NCI-H2196 (cell line): ENCODE data around the gene KRTAP10-10.
A peak's percentile ranks its signal among the peaks of the same experiment; 100 is the strongest.
"Not testable (repeated sequence)": the region's sequence is repeated elsewhere in the genome, so short reads cannot be mapped to it uniquely, and the experiment has no call there.

Experiments used
- DNase-seq: peaks from one replicate; lab custom pipeline; 2025; ENCODE audit not compliant: unreplicated experiment; lab: John Stamatoyannopoulos, UW

The KRTAP10-10 gene

DNA sequence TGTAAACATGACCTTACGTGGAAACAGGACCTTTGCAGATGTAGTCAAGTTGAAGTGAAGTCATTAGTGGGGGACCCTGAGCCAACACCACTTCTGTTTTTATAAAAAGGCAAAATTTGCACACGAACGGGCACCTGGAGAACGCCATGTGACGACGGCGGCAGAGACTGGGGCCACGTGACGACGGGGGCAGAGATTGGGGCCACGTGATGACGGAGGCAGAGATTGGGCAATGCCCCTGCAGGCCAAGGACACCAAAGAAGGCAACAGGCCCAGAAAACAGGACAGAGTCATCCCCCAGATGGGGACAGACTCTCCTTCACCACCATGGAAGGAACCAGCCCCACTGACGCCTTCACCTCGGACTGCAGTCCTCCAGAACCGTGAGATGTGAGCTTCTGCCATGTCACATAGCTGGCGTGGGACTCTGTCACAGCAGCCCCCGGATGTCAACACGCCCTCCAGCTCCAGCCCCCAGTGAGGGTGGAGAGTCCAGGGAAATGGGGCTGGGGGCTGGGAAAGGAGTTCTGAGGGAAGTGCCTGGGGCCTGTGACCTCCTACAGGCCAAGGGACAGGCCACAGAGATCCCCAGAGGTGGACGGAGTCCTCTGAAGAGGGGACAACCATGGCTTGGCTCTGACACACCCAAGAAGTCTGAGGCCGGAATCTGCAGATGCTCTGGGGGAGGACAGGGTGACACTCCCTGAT, 13.3 kb downstream of the KRTAP10-10 start:
- no peak for DNase-seq

DNA sequence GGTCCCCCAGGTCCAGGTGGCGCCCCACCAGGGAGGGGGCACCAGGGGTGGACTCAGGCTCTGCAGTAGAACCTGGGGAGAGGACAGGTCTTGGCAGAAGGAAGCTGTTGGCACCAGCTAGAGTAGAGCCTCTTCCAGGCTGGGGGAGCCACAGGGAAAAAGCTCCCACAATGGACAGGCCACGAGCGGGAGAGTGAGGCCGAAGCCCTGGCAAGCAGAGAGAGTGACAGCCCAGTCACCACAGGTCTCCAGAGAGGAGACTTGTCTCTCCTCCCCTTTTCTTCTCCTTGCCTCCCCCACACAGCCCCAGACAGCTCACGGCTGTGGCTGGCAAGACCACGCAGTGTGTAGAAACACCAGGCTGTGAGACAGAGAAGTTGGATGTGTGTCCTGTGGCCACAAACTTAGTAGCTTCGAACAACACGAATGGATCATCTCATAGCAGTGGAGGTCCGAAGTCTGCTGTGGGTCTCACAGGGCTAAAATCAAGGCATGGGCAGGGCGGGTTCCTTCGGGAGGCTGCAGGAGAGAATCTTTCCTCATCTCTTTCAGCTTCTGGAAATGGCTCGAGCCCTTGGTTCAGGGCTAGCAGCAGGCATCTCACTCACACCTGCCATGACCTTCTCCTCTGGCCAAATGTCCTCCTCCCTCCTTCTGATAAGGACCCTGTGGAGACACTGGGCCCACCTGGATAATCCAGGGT, 14.0 kb downstream of the KRTAP10-10 start:
- no peak for DNase-seq

DNA sequence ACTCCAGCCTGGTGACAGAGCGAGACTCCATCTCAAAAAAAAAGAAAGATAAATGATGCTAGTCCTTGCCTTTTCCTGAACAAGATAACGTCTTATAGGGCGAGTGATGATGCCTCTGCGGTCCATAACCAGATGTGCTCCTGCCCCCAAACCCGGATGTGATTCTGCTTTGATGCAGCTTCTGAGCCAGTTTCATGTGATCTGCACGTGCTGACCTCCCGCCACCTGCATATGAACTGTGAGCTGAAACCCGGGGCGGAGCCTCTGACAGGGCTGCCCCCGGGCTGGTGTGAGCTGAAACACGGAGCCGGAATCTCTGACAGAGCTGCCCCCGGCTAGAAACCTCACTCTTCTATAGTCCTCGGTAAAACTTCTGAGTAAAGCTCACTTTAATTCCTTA, 16.0 kb downstream of the KRTAP10-10 start:
- DNase-seq: peak; percentile 28

- DNase-seq: peak; percentile 71
These were observed 16.8 kb downstream of the KRTAP10-10 start for GRCh38 chr21:44653656-44654575.

DNA sequence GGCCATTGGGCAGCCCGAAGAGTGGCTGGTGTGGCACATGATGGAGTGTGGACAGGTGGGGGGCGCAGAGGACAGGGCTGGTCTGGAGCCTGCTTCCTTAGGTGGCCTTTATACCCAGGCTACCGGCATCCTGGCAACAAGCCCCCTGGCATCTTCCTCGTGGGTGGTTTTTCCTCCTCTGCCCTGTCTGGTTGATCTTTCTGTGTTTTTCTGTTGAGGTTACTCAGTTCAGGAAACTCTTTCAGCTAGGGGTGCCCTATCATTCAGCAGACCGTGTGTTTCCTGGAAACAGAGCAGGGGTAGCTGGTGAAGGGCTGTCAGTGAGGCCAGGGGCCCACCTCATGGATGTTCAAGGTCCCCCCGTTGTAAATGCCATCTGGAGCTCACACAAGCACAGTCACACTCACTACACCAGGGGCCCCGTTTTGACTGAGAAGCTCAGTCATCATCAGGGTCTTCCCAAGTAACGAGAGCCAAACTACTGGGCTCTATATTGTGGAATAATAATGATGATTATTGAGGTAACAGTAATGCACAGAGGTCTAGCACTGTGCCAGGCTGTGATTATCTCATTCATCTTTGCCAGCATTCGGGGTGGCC, 17.5 kb downstream of the KRTAP10-10 start, which contains the start of gene KRTAP12-4:
TSS of gene KRTAP12-4 (minus strand) at position 84 of the 600 bp plus-strand sequence. CDS start at position 39, 45 bp downstream.
- no peak for DNase-seq

GRCh38 chr21:44656868-44657267, 19.7 kb downstream of the KRTAP10-10 start:
- DNase-seq: no peak

DNA sequence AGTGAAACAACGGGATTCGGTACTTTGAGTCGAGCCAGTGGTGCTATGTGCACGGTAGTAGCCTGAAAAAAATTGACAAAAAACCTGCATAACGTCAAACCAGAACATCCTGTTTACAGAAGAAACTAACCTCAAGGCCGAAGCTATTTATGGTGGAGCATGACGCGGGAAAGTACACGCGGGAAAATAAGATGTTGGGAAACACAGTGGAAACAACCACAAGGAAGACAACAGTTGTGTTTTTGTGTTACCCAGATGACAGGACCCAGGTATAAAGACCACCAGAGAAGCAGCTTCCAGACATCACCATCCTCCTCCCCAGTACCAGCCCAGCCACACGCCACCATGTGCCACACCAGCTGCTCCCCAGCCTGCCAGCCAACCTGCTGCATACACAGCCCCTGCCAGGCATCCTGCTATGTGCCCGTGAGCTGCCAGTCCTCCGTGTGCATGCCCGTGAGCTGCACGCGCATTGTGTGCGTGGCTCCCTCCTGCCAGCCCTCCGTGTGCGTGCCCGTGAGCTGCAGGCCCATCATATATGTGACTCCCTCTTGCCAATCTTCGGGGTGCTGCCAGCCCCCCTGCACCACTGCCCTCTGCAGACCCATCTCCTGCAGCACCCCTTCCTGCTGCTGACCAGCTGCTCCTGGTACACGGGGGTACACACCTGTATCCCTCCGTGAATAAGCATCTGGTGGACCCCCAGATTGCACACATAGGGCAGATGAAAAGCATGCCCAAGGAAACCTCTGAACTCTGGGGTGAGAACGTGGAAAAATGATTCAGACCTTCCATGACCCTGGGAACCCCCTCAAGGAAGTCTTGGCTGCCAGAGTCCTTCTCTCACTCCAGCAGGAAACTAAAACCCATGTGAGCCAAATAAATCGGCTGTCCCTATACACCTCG, 20.7 kb downstream of the KRTAP10-10 start, which contains the start of gene KRTAP12-3:
TSS of gene KRTAP12-3 (plus strand) at position 298 of the 906 bp plus-strand sequence. CDS start at position 346, 48 bp downstream.
- no peak for DNase-seq

GRCh38 chr21:44658541-44658910, 21.4 kb downstream of the KRTAP10-10 start:
- DNase-seq: no peak

- no peak for DNase-seq
These were observed 21.9 kb downstream of the KRTAP10-10 start for GRCh38 chr21:44658913-44659595.

GRCh38 chr21:44661567-44661966, 24.4 kb downstream of the KRTAP10-10 start:
- DNase-seq: not testable (repeated sequence)

- DNase-seq: no peak
These were observed 27.5 kb downstream of the KRTAP10-10 start for GRCh38 chr21:44664691-44665090.

- DNase-seq: peak; percentile 68
These were observed 29.5 kb downstream of the KRTAP10-10 start, which contains the start of gene KRTAP12-2 for GRCh38 chr21:44666401-44667320. Gene KRTAP12-2 (minus strand): TSS chr21:44666927. CDS start chr21:44666886, 41 bp downstream.

GRCh38 chr21:44667612-44668011, 30.5 kb downstream of the KRTAP10-10 start:
- DNase-seq: no peak

- no peak for DNase-seq
These were observed 33.7 kb downstream of the KRTAP10-10 start for GRCh38 chr21:44670642-44671432.

DNA sequence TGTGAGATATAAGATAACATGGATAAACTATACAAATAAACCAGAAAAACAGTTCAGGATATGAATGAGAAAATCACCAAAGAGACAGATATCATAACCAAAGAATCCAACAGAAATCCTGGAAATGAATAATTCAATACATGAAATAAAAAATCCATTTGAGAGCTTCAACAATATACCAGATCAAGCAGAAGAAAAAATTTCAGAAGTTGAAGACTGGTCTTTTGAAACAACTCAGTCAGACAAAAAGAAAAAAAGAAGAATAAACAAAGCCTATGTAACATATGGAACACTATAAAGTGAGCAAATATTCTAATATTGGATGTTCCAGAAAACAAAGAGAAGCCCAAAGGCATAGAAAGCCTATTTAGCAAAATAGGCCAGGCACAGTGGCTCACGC, 34.8 kb downstream of the KRTAP10-10 start:
- no peak for DNase-seq

GRCh38 chr21:44677881-44678280, 40.7 kb downstream of the KRTAP10-10 start:
- DNase-seq: no peak

GRCh38 chr21:44681152-44681551, 44.0 kb downstream of the KRTAP10-10 start:
- no peak for DNase-seq
